ENCODE measurements around the gene SCN2A.
"Not testable (repeated sequence)": the region's sequence is repeated elsewhere in the genome, so short reads cannot be mapped to it uniquely, and the experiment has no call there.

SCN2A gene

DNA sequence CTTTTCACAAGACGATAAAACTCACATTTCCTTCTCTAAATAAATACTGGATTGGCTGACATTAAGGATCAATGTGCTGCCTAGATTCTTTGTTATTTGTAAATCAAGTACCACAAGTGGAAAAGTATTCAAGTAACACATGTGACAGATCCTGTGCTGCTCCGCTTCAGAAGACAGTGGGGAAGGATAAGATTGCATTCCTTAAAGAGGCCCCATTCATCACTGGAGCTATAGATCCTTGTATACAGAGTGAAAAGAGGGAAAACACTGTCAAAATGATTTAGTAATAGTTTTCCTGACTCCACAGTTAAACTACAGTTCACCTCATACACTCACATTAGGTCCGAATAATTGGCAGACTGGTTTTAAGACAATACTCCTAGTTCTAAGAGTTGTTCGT, 122.3 kb downstream of the SCN2A start:
- H3K36me3 ChIP-seq (ENCODE audit: control insufficient read depth in 5 of 5, insufficient read depth in 5 of 5, low read length in 5 of 5): no peaks in the 10 kb centered on the region
- no peak overlapping the region for H3K9ac ChIP-seq (ENCODE audit: low read length in 5 of 5)
- no peak overlapping the region for H3K4me3 ChIP-seq (ENCODE audit: low read depth in 1 of 5, low read length in 5 of 5)
- no peaks in the 10 kb centered on the region for H3K27me3 ChIP-seq (ENCODE audit: control insufficient read depth in 5 of 5, insufficient read depth in 4 of 5, low read length in 5 of 5)
- no peaks in the 10 kb centered on the region for H3K4me1 ChIP-seq (ENCODE audit: control insufficient read depth in 5 of 5, insufficient read depth in 5 of 5, low read length in 5 of 5)
- H3K27ac ChIP-seq (ENCODE audit: low read depth, low read length): no peak overlapping the region
- no peaks in the 10 kb centered on the region for H3K9me3 ChIP-seq (ENCODE audit: control insufficient read depth in 5 of 5, low read length in 5 of 5)

DNA sequence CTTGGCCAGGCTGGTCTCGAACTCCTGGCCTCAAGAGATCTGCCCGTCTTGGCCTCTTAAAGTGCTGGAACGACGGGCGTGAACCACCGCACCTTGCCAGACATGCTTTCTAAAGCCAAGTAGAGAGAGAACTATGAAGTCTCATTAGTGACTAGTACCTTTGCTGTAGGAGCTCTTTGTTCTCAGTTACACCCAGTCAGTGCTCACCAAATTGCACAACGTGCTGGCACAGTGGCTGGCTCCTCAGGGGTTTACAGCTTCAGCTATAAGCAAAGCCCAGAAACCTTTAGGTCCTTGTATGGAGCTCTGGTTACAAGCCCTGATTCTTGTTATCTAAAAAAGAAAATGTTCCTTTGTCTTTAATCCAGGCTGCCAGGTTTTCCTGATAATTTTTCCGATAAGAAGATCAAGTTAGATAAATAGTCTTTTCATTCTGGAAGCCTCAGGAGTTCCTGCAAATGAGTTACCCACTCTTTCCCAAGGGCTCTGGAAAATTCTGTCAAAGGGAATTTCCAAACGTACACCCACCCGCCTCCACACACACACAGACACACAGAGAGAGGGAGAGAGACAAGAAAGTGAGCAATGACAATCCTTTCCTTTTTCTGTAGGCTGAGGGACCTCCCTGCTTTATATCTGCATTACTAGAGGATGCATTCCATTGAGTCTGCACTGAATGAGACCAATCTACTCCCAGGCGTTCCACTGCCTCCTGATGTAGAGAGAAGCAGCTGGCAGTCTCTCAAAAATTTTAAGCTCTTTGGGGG, 130.1 kb downstream of the SCN2A start:
- Histone ChIP-seq H3K9ac (ENCODE audit: low read length in 5 of 5) (no peak overlapping the region), H3K27ac (ENCODE audit: low read depth, low read length) (no peak overlapping the region), H3K9me3 (ENCODE audit: control insufficient read depth in 5 of 5, low read length in 5 of 5) (no peaks in the 10 kb centered on the region), H3K4me3 (ENCODE audit: low read depth in 1 of 5, low read length in 5 of 5) (no peak overlapping the region), H3K36me3 (ENCODE audit: control insufficient read depth in 5 of 5, insufficient read depth in 5 of 5, low read length in 5 of 5) (no peaks in the 10 kb centered on the region), H3K4me1 (ENCODE audit: control insufficient read depth in 5 of 5, insufficient read depth in 5 of 5, low read length in 5 of 5) (no peaks in the 10 kb centered on the region), H3K27me3 (ENCODE audit: control insufficient read depth in 5 of 5, insufficient read depth in 4 of 5, low read length in 5 of 5) (no peaks in the 10 kb centered on the region)

DNA sequence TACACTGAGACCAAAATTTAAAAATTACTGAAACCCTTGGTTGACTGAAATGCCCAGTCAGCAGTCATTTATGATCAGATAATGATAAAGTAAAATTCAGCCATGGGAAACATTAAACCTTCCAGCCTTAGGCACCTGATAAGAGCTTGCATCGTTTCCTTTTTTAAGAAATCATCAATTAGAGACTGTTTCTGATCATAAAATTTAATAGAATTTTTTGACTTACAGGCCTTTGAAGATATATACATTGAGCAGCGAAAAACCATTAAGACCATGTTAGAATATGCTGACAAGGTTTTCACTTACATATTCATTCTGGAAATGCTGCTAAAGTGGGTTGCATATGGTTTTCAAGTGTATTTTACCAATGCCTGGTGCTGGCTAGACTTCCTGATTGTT, 130.7 kb downstream of the SCN2A start:
- no peak overlapping the region for H3K9ac ChIP-seq (ENCODE audit: low read length in 5 of 5)
- H3K36me3 ChIP-seq (ENCODE audit: control insufficient read depth in 5 of 5, insufficient read depth in 5 of 5, low read length in 5 of 5): no peaks in the 10 kb centered on the region
- H3K4me3 ChIP-seq (ENCODE audit: low read depth in 1 of 5, low read length in 5 of 5): no peak overlapping the region
- H3K27ac ChIP-seq (ENCODE audit: low read depth, low read length): no peak overlapping the region
- H3K4me1 ChIP-seq (ENCODE audit: control insufficient read depth in 5 of 5, insufficient read depth in 5 of 5, low read length in 5 of 5): no peaks in the 10 kb centered on the region
- no peaks in the 10 kb centered on the region for H3K9me3 ChIP-seq (ENCODE audit: control insufficient read depth in 5 of 5, low read length in 5 of 5)
- no peaks in the 10 kb centered on the region for H3K27me3 ChIP-seq (ENCODE audit: control insufficient read depth in 5 of 5, insufficient read depth in 4 of 5, low read length in 5 of 5)

DNA sequence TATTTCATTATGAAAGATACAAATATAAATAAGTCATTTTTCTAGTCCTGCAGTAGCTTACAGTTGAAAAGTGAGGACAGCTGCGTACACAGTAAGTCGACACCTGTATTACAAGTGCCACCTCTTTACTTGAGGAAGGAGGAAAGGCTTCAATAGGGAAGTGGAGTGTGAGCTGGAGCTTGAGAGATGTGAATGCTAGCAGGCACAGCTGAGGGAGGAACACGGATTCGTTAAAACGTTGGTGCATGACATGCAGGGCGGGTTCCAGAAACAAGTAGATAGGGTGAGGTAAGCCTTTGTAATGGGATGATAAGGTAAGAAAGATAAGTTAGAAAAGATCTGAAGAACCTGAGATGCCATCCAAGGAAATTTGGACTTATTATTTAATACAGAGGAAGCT, 132.1 kb downstream of the SCN2A start:
- Histone ChIP-seq H3K4me1 (ENCODE audit: control insufficient read depth in 5 of 5, insufficient read depth in 5 of 5, low read length in 5 of 5) (peaks cover 0 to under 1% (median 0%) of the 10 kb centered on the region in 5 donors), H3K36me3 (ENCODE audit: control insufficient read depth in 5 of 5, insufficient read depth in 5 of 5, low read length in 5 of 5) (no peaks in the 10 kb centered on the region), H3K27me3 (ENCODE audit: control insufficient read depth in 5 of 5, insufficient read depth in 4 of 5, low read length in 5 of 5) (no peaks in the 10 kb centered on the region), H3K9ac (ENCODE audit: low read length in 5 of 5) (no peak overlapping the region), H3K9me3 (ENCODE audit: control insufficient read depth in 5 of 5, low read length in 5 of 5) (no peaks in the 10 kb centered on the region), H3K27ac (ENCODE audit: low read depth, low read length) (no peak overlapping the region), H3K4me3 (ENCODE audit: low read depth in 1 of 5, low read length in 5 of 5) (no peak overlapping the region)

DNA sequence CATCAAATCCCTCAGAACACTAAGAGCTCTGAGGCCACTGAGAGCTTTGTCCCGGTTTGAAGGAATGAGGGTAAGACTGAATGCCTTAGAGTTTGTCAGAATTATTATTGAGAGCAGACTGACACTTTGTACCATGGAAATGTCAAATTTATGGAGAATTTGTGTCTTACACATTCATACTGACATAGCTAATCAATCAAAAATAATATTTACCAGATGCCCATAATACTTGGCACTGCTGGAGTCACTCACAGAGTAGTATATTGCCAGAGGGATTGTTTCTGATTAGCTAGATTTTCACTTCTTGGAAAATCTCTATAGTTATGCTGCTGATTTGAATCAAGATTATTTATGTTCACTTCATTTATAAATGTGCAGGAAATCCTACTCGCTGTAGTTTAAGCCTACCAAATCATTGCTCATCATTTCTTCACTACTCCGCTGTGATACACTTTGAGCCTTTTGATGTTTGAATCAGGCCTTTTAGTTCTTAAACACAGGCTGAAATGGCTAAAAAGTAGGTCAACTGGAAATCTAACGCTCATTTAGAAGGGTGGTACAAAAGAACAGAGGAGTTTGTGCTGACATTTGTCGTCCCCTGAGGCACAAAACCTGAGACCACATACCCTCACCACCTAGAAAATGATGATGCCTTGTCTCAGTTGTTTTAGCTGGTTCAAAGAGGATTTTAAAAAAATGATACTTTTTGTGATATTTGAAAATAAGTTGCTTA, 134.2 kb downstream of the SCN2A start:
- H3K4me3 ChIP-seq (ENCODE audit: low read depth in 1 of 5, low read length in 5 of 5): no peak overlapping the region
- H3K4me1 ChIP-seq (ENCODE audit: control insufficient read depth in 5 of 5, insufficient read depth in 5 of 5, low read length in 5 of 5): peaks cover 0 to 7% (median 0%) of the 10 kb centered on the region in 5 donors
- no peaks in the 10 kb centered on the region for H3K9me3 ChIP-seq (ENCODE audit: control insufficient read depth in 5 of 5, low read length in 5 of 5)
- H3K27ac ChIP-seq (ENCODE audit: low read depth, low read length): no peak overlapping the region
- no peak overlapping the region for H3K9ac ChIP-seq (ENCODE audit: low read length in 5 of 5)
- H3K27me3 ChIP-seq (ENCODE audit: control insufficient read depth in 5 of 5, insufficient read depth in 4 of 5, low read length in 5 of 5): no peaks in the 10 kb centered on the region
- H3K36me3 ChIP-seq (ENCODE audit: control insufficient read depth in 5 of 5, insufficient read depth in 5 of 5, low read length in 5 of 5): no peaks in the 10 kb centered on the region

GRCh38 chr2:165376571-165376975, 137.4 kb downstream of the SCN2A start:
- Histone ChIP-seq H3K9ac (ENCODE audit: low read length in 5 of 5) (no peak overlapping the region), H3K36me3 (ENCODE audit: control insufficient read depth in 5 of 5, insufficient read depth in 5 of 5, low read length in 5 of 5) (no peaks in the 10 kb centered on the region), H3K27me3 (ENCODE audit: control insufficient read depth in 5 of 5, insufficient read depth in 4 of 5, low read length in 5 of 5) (no peaks in the 10 kb centered on the region), H3K4me3 (ENCODE audit: low read depth in 1 of 5, low read length in 5 of 5) (no peak overlapping the region), H3K4me1 (ENCODE audit: control insufficient read depth in 5 of 5, insufficient read depth in 5 of 5, low read length in 5 of 5) (peaks cover 0 to 7% (median 0%) of the 10 kb centered on the region in 5 donors), H3K27ac (ENCODE audit: low read depth, low read length) (no peak overlapping the region), H3K9me3 (ENCODE audit: control insufficient read depth in 5 of 5, low read length in 5 of 5) (no peaks in the 10 kb centered on the region)

DNA sequence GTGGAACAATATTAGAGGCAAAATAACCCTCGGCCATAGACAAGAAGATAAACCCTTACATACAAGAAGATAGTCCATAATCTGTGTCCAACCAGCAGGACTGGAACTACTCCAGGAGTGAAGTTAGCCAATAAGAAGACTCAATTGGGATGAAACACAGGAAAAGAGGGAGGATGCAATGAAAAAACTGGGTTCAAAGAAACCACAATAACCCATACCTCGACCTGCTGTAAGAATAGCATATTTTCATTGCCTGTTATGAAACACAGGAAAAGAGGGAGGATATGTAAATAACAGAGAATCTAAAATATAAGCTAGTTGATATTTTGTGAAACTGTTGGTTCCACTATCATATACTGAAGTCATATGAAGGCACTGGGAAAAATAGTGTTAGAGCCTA, 143.1 kb downstream of the SCN2A start:
- Histone ChIP-seq H3K36me3 (ENCODE audit: control insufficient read depth in 5 of 5, insufficient read depth in 5 of 5, low read length in 5 of 5) (no peaks in the 10 kb centered on the region), H3K4me1 (ENCODE audit: control insufficient read depth in 5 of 5, insufficient read depth in 5 of 5, low read length in 5 of 5) (no peaks in the 10 kb centered on the region), H3K9me3 (ENCODE audit: control insufficient read depth in 5 of 5, low read length in 5 of 5) (no peaks in the 10 kb centered on the region), H3K27ac (ENCODE audit: low read depth, low read length) (no peak overlapping the region), H3K4me3 (ENCODE audit: low read depth in 1 of 5, low read length in 5 of 5) (no peak overlapping the region), H3K27me3 (ENCODE audit: control insufficient read depth in 5 of 5, insufficient read depth in 4 of 5, low read length in 5 of 5) (no peaks in the 10 kb centered on the region), H3K9ac (ENCODE audit: low read length in 5 of 5) (no peak overlapping the region)

- Histone ChIP-seq H3K4me1 (ENCODE audit: control insufficient read depth in 5 of 5, insufficient read depth in 5 of 5, low read length in 5 of 5) (no peaks in the 10 kb centered on the region), H3K9me3 (ENCODE audit: control insufficient read depth in 5 of 5, low read length in 5 of 5) (no peaks in the 10 kb centered on the region), H3K36me3 (ENCODE audit: control insufficient read depth in 5 of 5, insufficient read depth in 5 of 5, low read length in 5 of 5) (no peaks in the 10 kb centered on the region), H3K4me3 (ENCODE audit: low read depth in 1 of 5, low read length in 5 of 5) (no peak overlapping the region), H3K27me3 (ENCODE audit: control insufficient read depth in 5 of 5, insufficient read depth in 4 of 5, low read length in 5 of 5) (no peaks in the 10 kb centered on the region), H3K27ac (ENCODE audit: low read depth, low read length) (no peak overlapping the region), H3K9ac (ENCODE audit: low read length in 5 of 5) (no peak overlapping the region)
Measured at GRCh38 chr2:165390875-165391274, 151.7 kb downstream of the SCN2A start.

- Histone ChIP-seq H3K4me1 (ENCODE audit: control insufficient read depth in 5 of 5, insufficient read depth in 5 of 5, low read length in 5 of 5) (no peaks in the 10 kb centered on the region), H3K4me3 (ENCODE audit: low read depth in 1 of 5, low read length in 5 of 5) (no peak overlapping the region), H3K9ac (ENCODE audit: low read length in 5 of 5) (no peak overlapping the region), H3K36me3 (ENCODE audit: control insufficient read depth in 5 of 5, insufficient read depth in 5 of 5, low read length in 5 of 5) (no peaks in the 10 kb centered on the region), H3K27ac (ENCODE audit: low read depth, low read length) (no peak overlapping the region), H3K9me3 (ENCODE audit: control insufficient read depth in 5 of 5, low read length in 5 of 5) (no peaks in the 10 kb centered on the region), H3K27me3 (ENCODE audit: control insufficient read depth in 5 of 5, insufficient read depth in 4 of 5, low read length in 5 of 5) (no peaks in the 10 kb centered on the region)
Measured at GRCh38 chr2:165391791-165392190, 152.6 kb downstream of the SCN2A start.

DNA sequence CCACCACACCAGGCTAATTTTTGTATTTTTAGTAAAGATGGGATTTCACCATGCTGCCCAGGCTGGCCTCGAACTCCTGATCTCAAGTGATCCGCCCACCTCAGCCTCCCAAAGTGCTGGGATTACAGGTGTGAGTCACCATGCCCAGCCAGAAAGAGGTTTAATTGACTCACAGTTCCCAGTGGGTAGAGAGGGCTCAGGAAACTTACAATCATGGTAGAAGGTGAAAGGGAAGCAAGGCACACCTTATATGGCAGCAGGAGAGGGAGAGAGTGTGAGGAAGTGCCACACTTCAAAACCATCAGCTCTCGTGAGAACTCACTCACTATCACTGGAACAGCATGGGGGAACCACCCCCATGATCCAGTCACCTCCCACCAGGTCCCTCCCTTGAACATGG, 159.4 kb downstream of the SCN2A start:
- H3K27ac ChIP-seq (ENCODE audit: low read depth, low read length); H3K36me3 ChIP-seq (ENCODE audit: control insufficient read depth in 5 of 5, insufficient read depth in 5 of 5, low read length in 5 of 5); H3K4me3 ChIP-seq (ENCODE audit: low read depth in 1 of 5, low read length in 5 of 5); H3K27me3 ChIP-seq (ENCODE audit: control insufficient read depth in 5 of 5, insufficient read depth in 4 of 5, low read length in 5 of 5); H3K9ac ChIP-seq (ENCODE audit: low read length in 5 of 5); H3K4me1 ChIP-seq (ENCODE audit: control insufficient read depth in 5 of 5, insufficient read depth in 5 of 5, low read length in 5 of 5); H3K9me3 ChIP-seq (ENCODE audit: control insufficient read depth in 5 of 5, low read length in 5 of 5): not testable (repeated sequence)

Data from subcutaneous abdominal adipose tissue (tissue), 5 donors.